GM12864 (cell line): Measurements from ENCODE around the gene SNRPD3.
"Not testable (repeated sequence)": the region's sequence is repeated elsewhere in the genome, so short reads cannot be mapped to it uniquely, and the experiment has no call there.

ENCODE experiments used
- DNase-seq: peaks from one replicate; pipeline ENCODE4 v3.0.0-alpha.2; 2011; ENCODE audit warnings: low read depth
- H3K4me3 ChIP-seq: 2 replicates; pipeline ENCODE4 v1.5.1; 2011; ENCODE audit warnings: mild to moderate bottlenecking, low read depth, low read length, control low read depth
- CTCF ChIP-seq: IDR thresholded peaks from 2 replicates; pipeline ENCODE4 v1.5.1; 2011; ENCODE audit warnings: low read depth, mild to moderate bottlenecking, moderate library complexity, low read length, control low read depth, inconsistent platforms; ENCODE audit errors: missing control alignments

The SNRPD3 gene

GRCh38 chr22:24595863-24596262 is 40.1 kb downstream of the SNRPD3 start:
- no peak for TF ChIP-seq CTCF
- H3K4me3 ChIP-seq, result no peak overlapping the region
- no peak for DNase-seq

GRCh38 chr22:24597076-24597475 is 41.3 kb downstream of the SNRPD3 start:
- not testable (repeated sequence) for DNase-seq, H3K4me3 ChIP-seq

- no peak for DNase-seq
- no peak for TF ChIP-seq CTCF
- no peak overlapping the region for H3K4me3 ChIP-seq
Observed at GRCh38 chr22:24599514-24599913, 43.7 kb downstream of the SNRPD3 start.

GRCh38 chr22:24599958-24600715 is 44.3 kb downstream of the SNRPD3 start:
- not testable (repeated sequence) for DNase-seq, H3K4me3 ChIP-seq

GRCh38 chr22:24601217-24602104 is 45.7 kb downstream of the SNRPD3 start:
- TF ChIP-seq CTCF, result no peak
- DNase-seq, result no peak
- no peak overlapping the region for H3K4me3 ChIP-seq

- not testable (repeated sequence) for H3K4me3 ChIP-seq
Observed at GRCh38 chr22:24602105-24602749, 46.4 kb downstream of the SNRPD3 start.

GRCh38 chr22:24602847-24603769 is 47.3 kb downstream of the SNRPD3 start, which contains the start of gene GGT1:
Gene GGT1 (plus strand): TSS chr22:24603193. CDS start chr22:24611082, 7,889 bp downstream.
- not testable (repeated sequence) for H3K4me3 ChIP-seq, DNase-seq

More at GRCh38 chr22:24602105-24602749, 46.4 kb downstream of the SNRPD3 start:
- not testable (repeated sequence) for DNase-seq

GRCh38 chr22:24603770-24604629 is 48.2 kb downstream of the SNRPD3 start:
- H3K4me3 ChIP-seq, DNase-seq: not testable (repeated sequence)

- not testable (repeated sequence) for DNase-seq, H3K4me3 ChIP-seq
Observed at GRCh38 chr22:24606340-24606739, 50.5 kb downstream of the SNRPD3 start.

GRCh38 chr22:24607429-24607983 is 51.7 kb downstream of the SNRPD3 start:
- peak; percentile 25 for DNase-seq
- H3K4me3 ChIP-seq, result peak overlapping the region; percentile 64

GRCh38 chr22:24608327-24608726 is 52.5 kb downstream of the SNRPD3 start:
- not testable (repeated sequence) for DNase-seq
- H3K4me3 ChIP-seq, result peak overlapping the region; percentile 64

- DNase-seq, H3K4me3 ChIP-seq: not testable (repeated sequence)
Observed at GRCh38 chr22:24609888-24610287, 54.1 kb downstream of the SNRPD3 start.

- not testable (repeated sequence) for DNase-seq, H3K4me3 ChIP-seq
Observed at GRCh38 chr22:24614794-24615193, 59.0 kb downstream of the SNRPD3 start.
